HEK293T (cell line): ENCODE data around the gene OLIG3.

Experiments
- BHLHE40 ChIP-seq: fragments of 450-650 bp; IDR thresholded peaks from 2 replicates; pipeline ENCODE4 v1.6.1; 2016; ENCODE audit warnings: mild to moderate bottlenecking, moderate library complexity, borderline replicate concordance
- ELF4 ChIP-seq: fragments of 450-650 bp; IDR thresholded peaks from 2 replicates; pipeline ENCODE4 v1.6.1; 2017; ENCODE audit warnings: antibody characterized with exemption

- TF ChIP-seq ELF4 (no peak), BHLHE40 (no peak)
Measured at GRCh38 chr6:137520520-137520919, 26.3 kb upstream of the OLIG3 start.
